BJ (cell line): ENCODE data around the gene AGBL4. TPM values are rescaled to one million over a fixed set of nuclear protein-coding genes. Genes with fewer than 3 reads are reported as not detected.

Experiments
- CTCF ChIA-PET: fragments of 350-600 bp; formaldehyde crosslinking; extraction: SDS; loops from one replicate; lab custom pipeline; 2021; ENCODE audit warnings: antibody characterized with exemption, inconsistent platforms; lab: Yijun Ruan, JAX
- POLR2A ChIA-PET: fragments of 300-600 bp; sonication (Branson Sonifier 250); formaldehyde crosslinking; extraction: SDS; loops from one replicate; lab custom pipeline; 2021; ENCODE audit warnings: antibody characterized with exemption; lab: Charles Lee
- DNase-seq: peaks from one replicate; pipeline ENCODE4 v3.0.0-alpha.2; 2011; ENCODE audit warnings: low read depth
- H3K27me3 ChIP-seq: 2 replicates; pipeline ENCODE4 v1.6.0; 2011; ENCODE audit warnings: low read length; ENCODE audit not compliant: control insufficient read depth, insufficient read depth
- H3K36me3 ChIP-seq: 2 replicates; pipeline ENCODE4 v1.5.1; 2011; ENCODE audit warnings: low read length; ENCODE audit not compliant: control insufficient read depth, insufficient read depth
- H3K4me3 ChIP-seq: 2 replicates; pipeline ENCODE4 v1.5.1; 2011; ENCODE audit warnings: low read depth, mild to moderate bottlenecking, control low read depth, low read length
- polyA plus RNA-seq: library from polyadenylated mRNA; depleted of rRNA; stranded (reverse); fragments of >200 nt; gene quantifications from 2 replicates; pipeline ENCODE4 v1.2.3, GENCODE V29; 2011
- TF ChIP-seq, protein P1 (sequence below): IDR thresholded peaks from 2 replicates; pipeline ENCODE4 v1.5.1; 2011; ENCODE audit warnings: low read depth, mild to moderate bottlenecking, control low read depth, inconsistent platforms, low read length, moderate library complexity; ENCODE audit not compliant: insufficient read depth

The AGBL4 gene
- polyA plus RNA-seq, 1 experiment: not detected

- ChIA-PET CTCF (interaction anchor here (1.1 kb wide), 1 partner anchor 8 kb away, joined by 3 read pairs; no protein-coding TSS in a partner anchor), POLR2A (no interaction called here)
- H3K36me3 ChIP-seq: no peaks in the 10 kb centered on the region
Measured at GRCh38 chr1:48701445-48701844, 1322.3 kb downstream of the AGBL4 start.

DNA sequence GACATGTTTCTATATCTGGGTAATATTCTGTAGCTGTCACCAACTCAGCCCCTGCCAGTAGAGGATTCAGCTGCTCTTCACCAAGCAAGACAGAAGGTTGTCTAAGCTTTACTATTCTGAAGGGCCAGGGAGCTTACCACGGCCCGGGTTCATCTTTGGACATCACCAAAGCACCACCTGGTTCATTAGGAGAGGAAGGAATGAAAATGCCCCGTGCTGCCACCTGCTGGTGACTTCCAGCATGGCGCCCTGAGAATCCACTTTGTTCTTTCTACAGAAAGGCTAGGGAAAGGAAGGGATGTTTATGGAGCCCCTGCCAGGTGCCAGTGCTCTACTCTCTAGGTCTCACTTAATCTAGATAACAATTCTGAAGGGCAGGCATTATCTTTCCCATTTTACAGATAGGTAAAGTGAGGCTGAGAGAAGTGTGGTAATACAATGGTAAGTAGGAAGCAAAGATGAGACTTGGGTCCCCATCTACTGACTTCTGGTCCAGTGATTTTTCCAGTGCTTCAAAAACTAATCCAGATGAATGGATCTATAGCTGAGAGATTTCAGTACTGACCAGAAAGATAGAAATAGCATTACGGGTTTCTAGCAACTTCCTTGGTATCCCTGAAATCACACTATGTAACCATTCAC is 1326.6 kb downstream of the AGBL4 start:
- no peak overlapping the region for H3K4me3 ChIP-seq
- H3K27me3 ChIP-seq: no peaks in the 10 kb centered on the region
- CTCF ChIA-PET: interaction anchor here (0.6 to 4.3 kb wide), 18 partner anchors 9 to 1652 kb away, joined by 3 to 21 read pairs (median 4); no protein-coding TSS in a partner anchor
- TF ChIP-seq, protein P1, sequence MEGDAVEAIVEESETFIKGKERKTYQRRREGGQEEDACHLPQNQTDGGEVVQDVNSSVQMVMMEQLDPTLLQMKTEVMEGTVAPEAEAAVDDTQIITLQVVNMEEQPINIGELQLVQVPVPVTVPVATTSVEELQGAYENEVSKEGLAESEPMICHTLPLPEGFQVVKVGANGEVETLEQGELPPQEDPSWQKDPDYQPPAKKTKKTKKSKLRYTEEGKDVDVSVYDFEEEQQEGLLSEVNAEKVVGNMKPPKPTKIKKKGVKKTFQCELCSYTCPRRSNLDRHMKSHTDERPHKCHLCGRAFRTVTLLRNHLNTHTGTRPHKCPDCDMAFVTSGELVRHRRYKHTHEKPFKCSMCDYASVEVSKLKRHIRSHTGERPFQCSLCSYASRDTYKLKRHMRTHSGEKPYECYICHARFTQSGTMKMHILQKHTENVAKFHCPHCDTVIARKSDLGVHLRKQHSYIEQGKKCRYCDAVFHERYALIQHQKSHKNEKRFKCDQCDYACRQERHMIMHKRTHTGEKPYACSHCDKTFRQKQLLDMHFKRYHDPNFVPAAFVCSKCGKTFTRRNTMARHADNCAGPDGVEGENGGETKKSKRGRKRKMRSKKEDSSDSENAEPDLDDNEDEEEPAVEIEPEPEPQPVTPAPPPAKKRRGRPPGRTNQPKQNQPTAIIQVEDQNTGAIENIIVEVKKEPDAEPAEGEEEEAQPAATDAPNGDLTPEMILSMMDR: peak; percentile 89
- H3K36me3 ChIP-seq: no peaks in the 10 kb centered on the region
- no peak for DNase-seq
- POLR2A ChIA-PET: no interaction called here

More at GRCh38 chr1:48701445-48701844, 1322.3 kb downstream of the AGBL4 start:
- TF ChIP-seq, protein P1: no peak
- Histone ChIP-seq H3K27me3 (no peaks in the 10 kb centered on the region), H3K4me3 (no peak overlapping the region)
- DNase-seq: no peak

DNA sequence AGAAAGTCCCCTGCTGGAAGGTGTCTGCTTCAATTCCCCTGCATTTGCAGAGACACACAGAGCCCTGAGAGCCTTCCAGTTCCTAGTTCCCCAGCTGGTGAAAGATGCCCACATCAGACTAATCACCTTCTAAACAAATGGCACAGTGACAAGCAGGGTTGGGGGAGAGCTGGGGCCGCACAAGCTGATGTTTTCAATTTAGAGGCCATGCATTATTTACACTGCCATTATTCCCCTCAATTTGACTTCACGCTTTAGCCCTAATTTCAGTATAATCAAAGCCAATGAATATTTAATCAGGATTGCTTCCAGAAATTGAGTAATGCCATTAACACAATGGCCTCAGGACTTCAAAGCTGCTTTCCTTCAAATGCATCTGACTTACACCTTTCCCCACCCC is 1328.6 kb downstream of the AGBL4 start:
- CTCF ChIA-PET: interaction anchor here (1.5 to 4.3 kb wide), 3 partner anchors 9 to 122 kb away, joined by 4 to 21 read pairs (median 5); no protein-coding TSS in a partner anchor
- Histone ChIP-seq H3K27me3 (no peaks in the 10 kb centered on the region), H3K4me3 (no peak overlapping the region), H3K36me3 (no peaks in the 10 kb centered on the region)
- TF ChIP-seq, protein P1: no peak
- DNase-seq: no peak
- POLR2A ChIA-PET: no interaction called here

DNA sequence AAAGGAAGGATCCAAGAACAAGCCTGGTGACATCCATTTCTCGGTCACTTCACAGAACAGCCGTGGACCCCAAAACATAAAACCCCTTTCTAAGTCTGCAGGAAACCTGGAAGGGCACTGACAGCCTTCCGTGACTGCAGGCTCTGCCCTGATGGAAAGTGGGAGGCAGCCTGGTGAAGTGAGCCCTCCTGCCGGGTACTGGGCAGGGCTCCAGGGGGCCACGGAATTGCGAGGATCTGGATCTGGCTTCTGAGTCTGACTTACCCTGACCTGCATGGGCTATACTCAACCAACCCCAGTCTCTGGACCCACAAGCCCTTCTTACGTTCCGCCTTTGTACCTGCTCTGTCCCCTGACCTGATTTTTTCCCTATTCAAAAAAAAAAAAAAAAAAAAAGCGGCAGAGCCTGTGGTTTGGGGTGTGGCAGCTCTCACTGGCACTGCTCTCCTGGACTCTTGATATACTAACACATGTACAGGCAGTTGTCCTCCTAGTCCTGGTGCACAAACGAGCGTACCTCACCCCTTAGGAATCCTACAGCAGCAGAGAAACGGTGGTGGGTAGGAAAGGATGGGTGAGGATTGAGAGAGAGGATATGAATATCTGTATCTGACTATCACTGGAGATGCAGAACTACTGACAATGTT is 1330.0 kb downstream of the AGBL4 start:
- TF ChIP-seq, protein P1: no peak
- Histone ChIP-seq H3K27me3 (no peaks in the 10 kb centered on the region), H3K36me3 (no peaks in the 10 kb centered on the region), H3K4me3 (no peak overlapping the region)
- POLR2A ChIA-PET: no interaction called here
- CTCF ChIA-PET: no interaction called here
- DNase-seq: no peak

- Histone ChIP-seq H3K4me3 (no peak overlapping the region), H3K36me3 (no peaks in the 10 kb centered on the region), H3K27me3 (no peaks in the 10 kb centered on the region)
- CTCF ChIA-PET: interaction anchor here (1.5 kb wide), 1 partner anchor 121 kb away, joined by 4 read pairs; no protein-coding TSS in a partner anchor
- POLR2A ChIA-PET: no interaction called here
- TF ChIP-seq, protein P1: no peak
- no peak for DNase-seq
Measured at GRCh38 chr1:48693180-48693579, 1330.6 kb downstream of the AGBL4 start.
